ENCODE results near the gene PLEKHG1.

Gene PLEKHG1

GRCh38 chr6:150646228-150646627 is 46.5 kb downstream of the PLEKHG1 start:
- no peak for DNase-seq

GRCh38 chr6:150647051-150647450 is 47.4 kb downstream of the PLEKHG1 start:
- no peak for DNase-seq
